ENCODE data around the gene MCF2L.

The MCF2L gene

DNA sequence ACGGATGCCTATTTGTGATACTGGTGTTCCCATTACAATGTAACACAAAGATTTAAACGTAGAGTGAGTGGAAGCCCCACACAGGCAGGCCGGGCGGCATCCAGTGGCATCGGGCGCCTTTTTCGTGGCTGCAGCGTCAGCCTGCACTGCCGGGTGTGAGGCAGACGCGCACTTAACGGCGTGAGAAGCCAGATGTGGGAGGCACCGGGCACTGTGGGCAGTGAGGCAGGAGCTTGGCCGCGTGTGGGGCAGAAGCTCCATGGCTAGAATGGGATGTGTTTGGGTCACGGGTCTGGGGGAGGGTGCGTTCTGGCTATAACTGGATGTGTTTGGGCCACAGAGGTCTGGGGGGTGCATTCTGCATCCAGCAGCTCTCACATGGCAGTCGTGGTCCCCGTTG, 73.4 kb downstream of the MCF2L start (continued):
- TF ChIP-seq CREB5 (CRISPR knock-in tag; IDR thresholded peaks at IDR 0.05; ENCODE audit: low read depth) (no peak), OSR1 (CRISPR knock-in tag; IDR thresholded peaks at IDR 0.05) (no peak), CSRNP3 (CRISPR knock-in tag; IDR thresholded peaks at IDR 0.05) (no peak)

GRCh38 chr13:113043001-113043630, 74.1 kb downstream of the MCF2L start:
- no peak for TF ChIP-seq PATZ1 (CRISPR knock-in tag; IDR thresholded peaks at IDR 0.05; ENCODE audit: borderline replicate concordance)
- no peak for TF ChIP-seq GLIS3 (CRISPR knock-in tag; IDR thresholded peaks at IDR 0.05)
- TF ChIP-seq BACH2 (CRISPR knock-in tag; IDR thresholded peaks at IDR 0.05; ENCODE audit: borderline replicate concordance): no peak
- no peak for TF ChIP-seq ISL1 (CRISPR knock-in tag; IDR thresholded peaks at IDR 0.05)
- no peak for TF ChIP-seq CSDC2 (CRISPR knock-in tag; IDR thresholded peaks at IDR 0.05)
- no peak for TF ChIP-seq OSR1 (CRISPR knock-in tag; IDR thresholded peaks at IDR 0.05)
- no peak for TF ChIP-seq ZNF565 (CRISPR knock-in tag; conservative IDR thresholded peaks at IDR 0.05; ENCODE audit: low read depth)
- TF ChIP-seq TOX (CRISPR knock-in tag; IDR thresholded peaks at IDR 0.05; ENCODE audit: borderline replicate concordance): no peak
- TF ChIP-seq ZNF8 (CRISPR knock-in tag; IDR thresholded peaks at IDR 0.05): no peak
- no peak for TF ChIP-seq ZFP3 (CRISPR knock-in tag; IDR thresholded peaks at IDR 0.05)
- TF ChIP-seq, protein P1, sequence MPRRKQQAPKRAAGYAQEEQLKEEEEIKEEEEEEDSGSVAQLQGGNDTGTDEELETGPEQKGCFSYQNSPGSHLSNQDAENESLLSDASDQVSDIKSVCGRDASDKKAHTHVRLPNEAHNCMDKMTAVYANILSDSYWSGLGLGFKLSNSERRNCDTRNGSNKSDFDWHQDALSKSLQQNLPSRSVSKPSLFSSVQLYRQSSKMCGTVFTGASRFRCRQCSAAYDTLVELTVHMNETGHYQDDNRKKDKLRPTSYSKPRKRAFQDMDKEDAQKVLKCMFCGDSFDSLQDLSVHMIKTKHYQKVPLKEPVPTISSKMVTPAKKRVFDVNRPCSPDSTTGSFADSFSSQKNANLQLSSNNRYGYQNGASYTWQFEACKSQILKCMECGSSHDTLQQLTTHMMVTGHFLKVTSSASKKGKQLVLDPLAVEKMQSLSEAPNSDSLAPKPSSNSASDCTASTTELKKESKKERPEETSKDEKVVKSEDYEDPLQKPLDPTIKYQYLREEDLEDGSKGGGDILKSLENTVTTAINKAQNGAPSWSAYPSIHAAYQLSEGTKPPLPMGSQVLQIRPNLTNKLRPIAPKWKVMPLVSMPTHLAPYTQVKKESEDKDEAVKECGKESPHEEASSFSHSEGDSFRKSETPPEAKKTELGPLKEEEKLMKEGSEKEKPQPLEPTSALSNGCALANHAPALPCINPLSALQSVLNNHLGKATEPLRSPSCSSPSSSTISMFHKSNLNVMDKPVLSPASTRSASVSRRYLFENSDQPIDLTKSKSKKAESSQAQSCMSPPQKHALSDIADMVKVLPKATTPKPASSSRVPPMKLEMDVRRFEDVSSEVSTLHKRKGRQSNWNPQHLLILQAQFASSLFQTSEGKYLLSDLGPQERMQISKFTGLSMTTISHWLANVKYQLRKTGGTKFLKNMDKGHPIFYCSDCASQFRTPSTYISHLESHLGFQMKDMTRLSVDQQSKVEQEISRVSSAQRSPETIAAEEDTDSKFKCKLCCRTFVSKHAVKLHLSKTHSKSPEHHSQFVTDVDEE (CRISPR knock-in tag; IDR thresholded peaks at IDR 0.05): no peak
- TF ChIP-seq PPARA (CRISPR knock-in tag; IDR thresholded peaks at IDR 0.05; ENCODE audit: borderline replicate concordance): no peak
- TF ChIP-seq ZC3H10 (CRISPR knock-in tag; IDR thresholded peaks at IDR 0.05): no peak
- no peak for ATAC-seq

GRCh38 chr13:113043931-113044330, 74.9 kb downstream of the MCF2L start:
- TF ChIP-seq CSDC2 (CRISPR knock-in tag; IDR thresholded peaks at IDR 0.05) (no peak), ZNF565 (CRISPR knock-in tag; conservative IDR thresholded peaks at IDR 0.05; ENCODE audit: low read depth) (no peak), TOX (CRISPR knock-in tag; IDR thresholded peaks at IDR 0.05; ENCODE audit: borderline replicate concordance) (no peak), BACH2 (CRISPR knock-in tag; IDR thresholded peaks at IDR 0.05; ENCODE audit: borderline replicate concordance) (no peak), RARB (CRISPR knock-in tag; IDR thresholded peaks at IDR 0.05) (no peak), PPARA (CRISPR knock-in tag; IDR thresholded peaks at IDR 0.05; ENCODE audit: borderline replicate concordance) (no peak), OSR1 (CRISPR knock-in tag; IDR thresholded peaks at IDR 0.05) (no peak), ISL1 (CRISPR knock-in tag; IDR thresholded peaks at IDR 0.05) (no peak)
- ATAC-seq: no peak

DNA sequence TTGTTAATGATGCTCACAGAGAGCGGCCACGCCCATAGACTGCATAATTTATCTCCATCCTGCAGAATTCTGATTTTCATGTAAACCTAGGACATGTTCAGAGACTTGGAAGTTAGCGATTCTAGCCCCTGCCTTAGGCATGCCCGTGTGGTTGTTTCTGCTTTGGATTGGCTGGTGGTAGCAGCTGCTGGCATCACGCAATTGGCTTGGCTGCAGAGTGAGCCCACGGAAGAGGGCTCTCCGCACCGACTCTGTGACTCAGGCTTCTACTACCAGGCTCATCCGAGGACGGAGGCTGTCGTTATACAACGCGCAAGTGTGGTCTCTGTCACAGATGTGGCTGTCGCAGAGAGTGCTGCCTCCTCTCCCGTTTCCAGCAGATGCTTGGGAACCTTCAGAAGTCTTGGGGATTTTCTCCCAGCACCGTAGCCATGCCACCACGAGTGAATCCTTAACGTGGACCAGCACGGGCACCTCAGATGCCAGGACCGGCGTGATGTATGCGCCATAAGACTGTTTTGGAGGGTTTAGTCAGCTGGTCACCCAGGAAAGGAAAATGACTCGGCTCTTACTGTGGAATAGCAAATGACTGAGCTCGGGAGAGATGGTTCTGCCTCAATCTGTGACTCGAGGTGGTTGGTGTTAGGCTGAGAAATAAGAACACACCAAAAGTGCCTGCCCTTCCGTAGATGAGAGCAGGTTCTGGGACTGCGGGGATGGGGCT, 75.5 kb downstream of the MCF2L start:
- no peak; the same call in 2 of the 3 replicates for ATAC-seq
- TF ChIP-seq ARNTL (CRISPR knock-in tag; IDR thresholded peaks at IDR 0.05; ENCODE audit: borderline replicate concordance, low read depth) (no peak), PATZ1 (CRISPR knock-in tag; IDR thresholded peaks at IDR 0.05; ENCODE audit: borderline replicate concordance) (no peak), POU6F1 (CRISPR knock-in tag; IDR thresholded peaks at IDR 0.05; ENCODE audit: borderline replicate concordance, low read depth) (no peak)
